PC-9 (cell line): ENCODE data around the gene ARPC5. TPM values are rescaled to one million over a fixed set of nuclear protein-coding genes. Genes with fewer than 3 reads are reported as not detected.

Experiments
- BruUV-seq: library from RNA; stranded (reverse); fragments of 400-500 nt; replicated peaks from 2 replicates; lab custom pipeline; 2021; lab: Mats Ljungman, UMichigan
- CTCF ChIA-PET: fragments of 300-600 bp; sonication (Branson Sonifier 250); formaldehyde crosslinking; loops from one replicate; lab custom pipeline; 2022; ENCODE audit warnings: antibody characterized with exemption; lab: Charles Lee
- POLR2A ChIA-PET: fragments of 300-600 bp; sonication (Branson Sonifier 250); formaldehyde crosslinking; loops from one replicate; lab custom pipeline; 2022; ENCODE audit warnings: antibody characterized with exemption; ENCODE audit not compliant: unreplicated experiment; lab: Charles Lee
- DNase-seq, 2 experiments: peaks; one replicate each; pipeline versions ENCODE4 v3.0.0 to v3.0.0-alpha.2; 2015 to 2022; ENCODE audit warnings: mixed read lengths in 1 of 2
- H2AFZ ChIP-seq: fragments of 200-600 bp; sonication (generic); 2 replicates; pipeline ENCODE4 v1.8.1; 2017; ENCODE audit warnings: antibody characterized with exemption
- H3F3A ChIP-seq: fragments of 200-600 bp; sonication (generic); 2 replicates; pipeline ENCODE4 v1.8.1; 2017; ENCODE audit warnings: antibody characterized with exemption, mild to moderate bottlenecking, low read depth; ENCODE audit not compliant: insufficient read depth
- H3K27ac ChIP-seq: fragments of 200-600 bp; sonication (generic); 2 replicates; pipeline ENCODE4 v1.6.1; 2016; ENCODE audit warnings: mixed run types
- H3K27me3 ChIP-seq: fragments of 200-600 bp; sonication (generic); 2 replicates; pipeline ENCODE4 v1.6.1; 2016; ENCODE audit warnings: low read depth, mixed run types; ENCODE audit not compliant: insufficient read depth
- H3K36me3 ChIP-seq: fragments of 200-600 bp; sonication (generic); 2 replicates; pipeline ENCODE4 v1.6.1; 2016; ENCODE audit warnings: low read depth, mixed run types
- H3K4me1 ChIP-seq: fragments of 200-600 bp; sonication (generic); replicated peaks from 2 replicates; pipeline ENCODE4 v1.6.1; 2016; ENCODE audit warnings: mixed run types; ENCODE audit not compliant: insufficient read depth
- H3K4me2 ChIP-seq: fragments of 200-600 bp; sonication (generic); 2 replicates; pipeline ENCODE4 v1.6.1; 2017; ENCODE audit warnings: mixed run types
- H3K4me3 ChIP-seq: fragments of 200-600 bp; sonication (generic); 2 replicates; pipeline ENCODE4 v1.6.1; 2016; ENCODE audit warnings: mixed run types
- H3K79me2 ChIP-seq: fragments of 200-600 bp; sonication (generic); 2 replicates; pipeline ENCODE4 v1.6.1; 2017; ENCODE audit warnings: low read depth, mixed run types
- H3K9me2 ChIP-seq: fragments of 200-600 bp; sonication (generic); 2 replicates; pipeline ENCODE4 v1.8.1; 2017; ENCODE audit warnings: mild to moderate bottlenecking; ENCODE audit not compliant: insufficient read depth
- H3K9me3 ChIP-seq: fragments of 200-600 bp; sonication (generic); 2 replicates; pipeline ENCODE4 v1.8.1; 2016; ENCODE audit warnings: low read depth; ENCODE audit not compliant: insufficient read depth
- H4K20me1 ChIP-seq: fragments of 200-600 bp; sonication (generic); 2 replicates; pipeline ENCODE4 v1.8.1; 2017; ENCODE audit not compliant: insufficient read depth
- CTCF ChIP-seq: fragments of 200-600 bp; sonication (generic); conservative IDR thresholded peaks from 2 replicates; pipeline ENCODE4 v1.6.1; 2017; ENCODE audit warnings: mixed run types, antibody characterized with exemption, mild to moderate bottlenecking, moderate library complexity
- EZH2 ChIP-seq: fragments of 200-600 bp; sonication (generic); IDR thresholded peaks from 2 replicates; pipeline ENCODE4 v1.8.0; 2017; ENCODE audit warnings: antibody characterized with exemption, low read depth
- intact Hi-C: fragments of 100-400 bp; cut with micrococcal nuclease; formaldehyde crosslinking; loops from one replicate; pipeline ENCODE4 v1.10.0; 2022; ENCODE audit not compliant: unreplicated experiment
- total RNA-seq: library from RNA; stranded (reverse); gene quantifications from 2 replicates; pipeline ENCODE4 v1.2.3, GENCODE V29; 2021

Gene ARPC5
- total RNA-seq, 1 experiment from 2014 or later: 143 TPM

DNA sequence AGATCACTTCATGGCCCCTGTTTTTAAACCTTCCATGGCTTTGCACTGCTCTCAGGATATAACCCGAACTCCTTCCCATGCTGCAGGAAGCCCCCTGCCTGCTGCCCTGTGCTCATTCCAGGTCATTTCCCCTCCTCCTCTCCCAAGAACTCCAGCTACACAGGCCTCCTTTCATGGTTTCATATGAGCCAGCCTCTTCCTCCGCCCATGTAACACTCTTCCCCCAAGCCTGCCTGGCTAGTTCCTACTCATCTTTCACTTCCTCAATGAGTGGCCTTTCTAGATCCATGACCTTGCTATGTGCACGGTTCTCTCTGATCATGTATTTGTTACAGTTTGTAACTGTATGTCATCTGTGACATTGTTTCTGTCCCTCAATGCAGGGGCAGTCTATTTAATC lies 42.2 kb downstream of the ARPC5 start:
- Histone ChIP-seq H4K20me1 (no peaks in the 10 kb centered on the region), H3K27ac (no peak overlapping the region), H2AFZ (no peak overlapping the region), H3K79me2 (no peaks in the 10 kb centered on the region), H3K27me3 (no peaks in the 10 kb centered on the region), H3K9me3 (no peaks in the 10 kb centered on the region), H3K4me2 (no peak overlapping the region), H3K4me1 (peaks cover 32% of the 10 kb centered on the region), H3K4me3 (no peak overlapping the region), H3K9me2 (no peaks in the 10 kb centered on the region), H3K36me3 (no peaks in the 10 kb centered on the region), H3F3A (peaks cover 6% of the 10 kb centered on the region; the same call in 1 of the 2 replicates)
- ChIA-PET POLR2A (no interaction called here), CTCF (no interaction called here)
- TF ChIP-seq EZH2 (no peak), CTCF (no peak)
- intact Hi-C loops: no loop called here
- BruUV-seq: no TSS peak
- no peak for DNase-seq

GRCh38 chr1:183592733-183593132 lies 42.9 kb downstream of the ARPC5 start:
- Histone ChIP-seq H3K79me2 (no peaks in the 10 kb centered on the region), H3K4me3 (no peak overlapping the region), H4K20me1 (no peaks in the 10 kb centered on the region), H3F3A (peaks cover 6% of the 10 kb centered on the region; the same call in 1 of the 2 replicates), H3K4me2 (no peak overlapping the region), H3K9me3 (no peaks in the 10 kb centered on the region), H3K4me1 (peaks cover 32% of the 10 kb centered on the region), H3K27ac (no peak overlapping the region), H2AFZ (no peak overlapping the region), H3K36me3 (no peaks in the 10 kb centered on the region), H3K9me2 (no peaks in the 10 kb centered on the region), H3K27me3 (no peaks in the 10 kb centered on the region)
- intact Hi-C loops: no loop called here
- TF ChIP-seq CTCF: no peak
- TF ChIP-seq EZH2: no peak
- no TSS peak for BruUV-seq
- CTCF ChIA-PET: no interaction called here
- DNase-seq: peak in 1 of 2 experiments; percentile 4
- POLR2A ChIA-PET: no interaction called here

- peak within 1 kb of the TSS; percentile 72 for H3K4me2 ChIP-seq
- no peaks in the 10 kb centered on the region for H3K9me2 ChIP-seq
- H3K27ac ChIP-seq: peak within 1 kb of the TSS; percentile 82
- POLR2A ChIA-PET: no interaction called here
- peaks cover 32% of the 10 kb centered on the region for H3K4me1 ChIP-seq
- peaks cover 6% of the 10 kb centered on the region; the same call in 1 of the 2 replicates for H3F3A ChIP-seq
- peak within 1 kb of the TSS; percentile 4; the same call in 1 of the 2 replicates for H2AFZ ChIP-seq
- H3K4me3 ChIP-seq: peak within 1 kb of the TSS; percentile 37; the same call in 1 of the 2 replicates
- no TSS peak for BruUV-seq
- no peaks in the 10 kb centered on the region for H4K20me1 ChIP-seq
- peak; percentile 8 to 64 for DNase-seq
- TF ChIP-seq CTCF (no peak), EZH2 (no peak)
- no peaks in the 10 kb centered on the region for H3K27me3 ChIP-seq
- no peaks in the 10 kb centered on the region for H3K79me2 ChIP-seq
- intact Hi-C loops: no loop called here
- no peaks in the 10 kb centered on the region for H3K36me3 ChIP-seq
- no peaks in the 10 kb centered on the region for H3K9me3 ChIP-seq
- CTCF ChIA-PET: interaction anchor here (0.6 to 1.4 kb wide), 2 partner anchors 12 to 222 kb away, joined by 6 to 10 read pairs; no protein-coding TSS in a partner anchor
These were observed 45.1 kb downstream of the ARPC5 start, which contains the start of gene NCF2 for GRCh38 chr1:183590244-183591191. NCF2 (minus strand) TSS chr1:183590459; CDS start chr1:183590329, 130 bp downstream.
